HS-5 (cell line): Measurements from ENCODE around the gene PARD6G.
"Not testable (repeated sequence)": the region's sequence is repeated elsewhere in the genome, so short reads cannot be mapped to it uniquely, and the experiment has no call there.

Experiments
- DNase-seq: peaks from one replicate; pipeline ENCODE4 v3.0.0-alpha.2; 2012; ENCODE audit warnings: low read depth

The PARD6G gene

GRCh38 chr18:80171054-80171872, 76.1 kb downstream of the PARD6G start:
- DNase-seq, result no peak

- DNase-seq, result no peak
These were observed 76.8 kb downstream of the PARD6G start for GRCh38 chr18:80170395-80171053.

- DNase-seq, result peak; percentile 23
These were observed 77.7 kb downstream of the PARD6G start for GRCh38 chr18:80169607-80170006.

GRCh38 chr18:80168982-80169381, 78.3 kb downstream of the PARD6G start:
- no peak for DNase-seq

- no peak for DNase-seq
These were observed 79.0 kb downstream of the PARD6G start for GRCh38 chr18:80168346-80168745.

- no peak for DNase-seq
These were observed 79.4 kb downstream of the PARD6G start for GRCh38 chr18:80167931-80168330.

GRCh38 chr18:80167331-80167730, 80.0 kb downstream of the PARD6G start:
- no peak for DNase-seq

- DNase-seq, result no peak
These were observed 80.6 kb downstream of the PARD6G start for GRCh38 chr18:80166725-80167124.

GRCh38 chr18:80166240-80166639, 81.1 kb downstream of the PARD6G start:
- no peak for DNase-seq

GRCh38 chr18:80164727-80165355, 82.5 kb downstream of the PARD6G start:
- not testable (repeated sequence) for DNase-seq

GRCh38 chr18:80163183-80163582, 84.1 kb downstream of the PARD6G start:
- no peak for DNase-seq

- no peak for DNase-seq
These were observed 85.4 kb downstream of the PARD6G start for GRCh38 chr18:80161781-80162417.

GRCh38 chr18:80159713-80160636, 87.3 kb downstream of the PARD6G start:
- no peak for DNase-seq

GRCh38 chr18:80158365-80158764, 88.9 kb downstream of the PARD6G start:
- DNase-seq, result no peak

GRCh38 chr18:80157708-80158343, 89.5 kb downstream of the PARD6G start:
- DNase-seq, result peak; percentile 24

- no peak for DNase-seq
These were observed 93.0 kb downstream of the PARD6G start for GRCh38 chr18:80154293-80154692.

GRCh38 chr18:80149667-80150066, 97.6 kb downstream of the PARD6G start:
- no peak for DNase-seq

GRCh38 chr18:80148326-80149199, 98.8 kb downstream of the PARD6G start:
- DNase-seq, result no peak

- no peak for DNase-seq
These were observed 99.6 kb downstream of the PARD6G start for GRCh38 chr18:80147418-80148325.
